Caco-2 (cell line): ENCODE data around the gene SLC38A2. TPM values are rescaled to one million over a fixed set of nuclear protein-coding genes. Genes with fewer than 3 reads are reported as not detected.
A peak's percentile ranks its signal among the peaks of the same experiment; 100 is the strongest.

Source experiments
- BruUV-seq: library from RNA; stranded (reverse); fragments of 400-500 nt; replicated peaks from 2 replicates; lab custom pipeline; 2021; lab: Mats Ljungman, UMichigan
- CTCF ChIA-PET: fragments of 300-600 bp; sonication (Branson Sonifier 250); formaldehyde crosslinking; loops from one replicate; lab custom pipeline; 2022; ENCODE audit warnings: antibody characterized with exemption; lab: Charles Lee
- POLR2A ChIA-PET: fragments of 300-600 bp; sonication (Branson Sonifier 250); formaldehyde crosslinking; loops from one replicate; lab custom pipeline; 2022; ENCODE audit warnings: antibody characterized with exemption; lab: Charles Lee
- DNase-seq, 2 experiments: peaks; one replicate each; pipeline versions ENCODE4 v3.0.0 to v3.0.0-alpha.2; 2020 to 2022
- H3K27me3 ChIP-seq: replicated peaks from 2 replicates; pipeline ENCODE4 v1.6.0; 2011; ENCODE audit warnings: low read length; ENCODE audit not compliant: control insufficient read depth, insufficient read depth
- H3K36me3 ChIP-seq: 2 replicates; pipeline ENCODE4 v1.5.1; 2011; ENCODE audit warnings: low read length; ENCODE audit not compliant: control insufficient read depth, insufficient read depth
- H3K4me1 ChIP-seq: fragments of 250-450 bp; sonication (Bioruptor Pico); 2 replicates; pipeline ENCODE4 v1.5.1; 2020; ENCODE audit warnings: mild to moderate bottlenecking
- H3K4me3 ChIP-seq: 2 replicates; pipeline ENCODE4 v1.5.1; 2011; ENCODE audit warnings: low read depth, mild to moderate bottlenecking, control low read depth, low read length
- H3K9me3 ChIP-seq: fragments of 250-450 bp; sonication (Bioruptor Pico); 2 replicates; pipeline ENCODE4 v1.5.1; 2020; ENCODE audit warnings: mild to moderate bottlenecking, moderate library complexity
- H3K27ac Mint-ChIP-seq: one replicate; pipeline ENCODE4 v1.8.0; 2022; ENCODE audit warnings: mixed read lengths; ENCODE audit not compliant: unreplicated experiment
- H3K27me3 Mint-ChIP-seq: one replicate; pipeline ENCODE4 v1.8.0; 2022; ENCODE audit warnings: mixed read lengths; ENCODE audit not compliant: insufficient read depth, unreplicated experiment
- H3K36me3 Mint-ChIP-seq: one replicate; pipeline ENCODE4 v1.8.0; 2022; ENCODE audit warnings: mild to moderate bottlenecking, mixed read lengths; ENCODE audit not compliant: insufficient read depth, unreplicated experiment
- H3K4me1 Mint-ChIP-seq: one replicate; pipeline ENCODE4 v1.8.0; 2022; ENCODE audit warnings: low read depth, mixed read lengths; ENCODE audit not compliant: unreplicated experiment
- H3K4me3 Mint-ChIP-seq: one replicate; pipeline ENCODE4 v1.8.0; 2022; ENCODE audit warnings: mild to moderate bottlenecking, moderate library complexity, mixed read lengths; ENCODE audit not compliant: unreplicated experiment
- H3K9me3 Mint-ChIP-seq: one replicate; pipeline ENCODE4 v1.8.0; 2022; ENCODE audit warnings: mixed read lengths; ENCODE audit not compliant: unreplicated experiment
- CTCF ChIP-seq, 2 experiments: fragments of 200-600 bp in 1 of 2; IDR thresholded peaks; 1 replicate in 1 of 2; 2 replicates in 1 of 2; pipeline versions ENCODE4 v1.5.1 to v1.8.0; 2011 to 2022; ENCODE audit warnings: antibody characterized with exemption in 1 of 2, control low read depth in 1 of 2, inconsistent platforms in 1 of 2, low read depth in 1 of 2, low read length in 1 of 2, mild to moderate bottlenecking in 1 of 2, moderate library complexity in 1 of 2; ENCODE audit not compliant: insufficient read depth in 1 of 2, severe bottlenecking in 1 of 2, unreplicated experiment in 1 of 2
- intact Hi-C: fragments of 100-400 bp; cut with micrococcal nuclease; formaldehyde crosslinking; loops from one replicate; pipeline ENCODE4 v1.10.0; 2022; ENCODE audit not compliant: unreplicated experiment
- total RNA-seq: library from RNA; stranded (reverse); gene quantifications from 2 replicates; pipeline ENCODE4 v1.2.3, GENCODE V29; 2022

The SLC38A2 gene
- total RNA-seq, 1 experiment from 2014 or later: 331 TPM

- intact Hi-C loops: loop anchor here (1.0 to 5.0 kb wide), 3 partner anchors 84 to 379 kb away; partner anchors contain the start of gene SCAF11
- CTCF ChIA-PET: interaction anchor here (3.4 kb wide), 1 partner anchor 290 kb away, joined by 18 read pairs; no protein-coding TSS in a partner anchor
- H3K36me3 ChIP-seq: peaks cover 12% of the 10 kb centered on the region
- Mint-ChIP-seq H3K36me3 (peaks cover 74% of the 10 kb centered on the region), H3K27ac (peak overlapping the region; percentile 100), H3K4me3 (peak overlapping the region; percentile 76), H3K4me1 (peaks cover 29% of the 10 kb centered on the region), H3K27me3 (no peaks in the 10 kb centered on the region), H3K9me3 (no peaks in the 10 kb centered on the region)
- no peak for TF ChIP-seq CTCF (IDR thresholded peaks at IDR 0.05; ENCODE audit: insufficient read depth in 1 of 2, low read depth in 1 of 2, low read length in 1 of 2, severe bottlenecking in 1 of 2, unreplicated experiment in 1 of 2)
- peak; percentile 92 to 97 for DNase-seq
- no TSS peak for BruUV-seq
- POLR2A ChIA-PET: interaction anchor here (0.7 to 1.9 kb wide), 6 partner anchors 9 to 290 kb away, joined by 3 to 4 read pairs (median 4); no protein-coding TSS in a partner anchor
- peaks cover 41% of the 10 kb centered on the region for H3K4me1 ChIP-seq
- H3K27me3 ChIP-seq: no peaks in the 10 kb centered on the region
- H3K9me3 ChIP-seq: no peaks in the 10 kb centered on the region
- H3K4me3 ChIP-seq: peak overlapping the region; percentile 83
Measured at GRCh38 chr12:46370792-46371717, 1.5 kb downstream of the SLC38A2 start.

GRCh38 chr12:46370380-46370734 is 2.2 kb downstream of the SLC38A2 start:
- ChIA-PET CTCF (interaction anchor here (3.4 kb wide), 1 partner anchor 291 kb away, joined by 18 read pairs; no protein-coding TSS in a partner anchor), POLR2A (interaction anchor here (1.0 to 1.9 kb wide), 2 partner anchors 13 to 154 kb away, joined by 3 to 4 read pairs; no protein-coding TSS in a partner anchor)
- BruUV-seq: TSS peak; percentile 34
- Histone ChIP-seq H3K27me3 (no peaks in the 10 kb centered on the region), H3K9me3 (no peaks in the 10 kb centered on the region), H3K4me3 (peak overlapping the region; percentile 83), H3K36me3 (peaks cover 12% of the 10 kb centered on the region), H3K4me1 (peaks cover 42% of the 10 kb centered on the region)
- intact Hi-C loops: loop anchor here (5.0 kb wide), 2 partner anchors 152 to 378 kb away; partner anchors contain the start of gene SCAF11
- Mint-ChIP-seq H3K4me3 (peak overlapping the region; percentile 76), H3K36me3 (peaks cover 81% of the 10 kb centered on the region), H3K4me1 (peaks cover 25% of the 10 kb centered on the region), H3K27ac (peak overlapping the region; percentile 100), H3K27me3 (no peaks in the 10 kb centered on the region), H3K9me3 (no peaks in the 10 kb centered on the region)
- DNase-seq: no peak
- no peak for TF ChIP-seq CTCF (IDR thresholded peaks at IDR 0.05; ENCODE audit: insufficient read depth in 1 of 2, low read depth in 1 of 2, low read length in 1 of 2, severe bottlenecking in 1 of 2, unreplicated experiment in 1 of 2)
